VCaP (cell line): ENCODE data around the gene C19orf73.
"Not testable (repeated sequence)": the region's sequence is repeated elsewhere in the genome, so short reads cannot be mapped to it uniquely, and the experiment has no call there.

Source experiments
- H3K27ac ChIP-seq: fragments of 450-650 bp; 2 replicates; pipeline ENCODE4 v1.5.1; 2017
- TF ChIP-seq, protein P1 (sequence below): fragments of 450-650 bp; conservative IDR thresholded peaks from 2 replicates; pipeline ENCODE4 v1.5.1; 2017; ENCODE audit warnings: mild to moderate bottlenecking, moderate library complexity

The C19orf73 gene

DNA sequence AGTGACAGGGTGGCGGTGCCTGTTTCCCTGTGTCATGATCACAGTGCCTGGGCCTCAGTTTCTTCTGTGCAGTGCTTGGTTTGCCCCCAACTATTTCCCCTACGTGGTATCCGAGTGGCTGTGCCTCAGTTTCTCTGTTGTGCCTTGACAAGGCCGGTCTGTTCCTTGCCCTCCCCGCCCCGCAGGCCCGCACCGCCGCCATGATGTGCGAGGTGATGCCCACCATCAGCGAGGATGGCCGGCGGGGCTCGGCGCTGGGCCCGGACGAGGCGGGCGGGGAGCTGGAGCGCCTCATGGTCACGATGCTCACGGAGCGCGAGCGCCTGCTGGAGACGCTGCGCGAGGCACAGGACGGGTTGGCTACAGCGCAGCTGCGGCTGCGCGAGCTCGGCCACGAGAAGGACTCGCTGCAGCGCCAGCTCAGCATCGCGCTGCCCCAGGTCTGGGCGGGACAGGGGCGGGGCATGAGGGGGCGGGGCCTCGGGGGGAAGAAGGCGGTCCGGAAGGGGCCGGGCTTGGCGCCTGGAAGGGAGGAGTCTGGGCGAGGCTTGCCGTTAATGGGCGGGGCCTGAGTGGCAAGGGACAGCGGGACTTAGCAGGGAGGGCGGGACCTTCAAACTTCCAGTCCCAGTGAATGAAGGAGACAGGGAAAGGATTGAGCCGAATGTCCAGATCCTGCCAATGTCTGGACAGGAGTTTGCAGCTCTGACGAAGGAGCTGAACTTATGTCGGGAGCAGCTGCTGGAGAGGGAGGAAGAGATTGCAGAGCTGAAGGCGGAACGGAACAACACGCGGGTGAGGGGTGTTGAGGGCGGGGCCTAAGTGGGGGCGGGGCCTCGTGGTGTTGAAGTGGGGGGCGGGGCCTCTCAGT lies 9.0 kb upstream of the C19orf73 start:
- H3K27ac ChIP-seq = peak overlapping the region; percentile 66
- TF ChIP-seq, protein P1, sequence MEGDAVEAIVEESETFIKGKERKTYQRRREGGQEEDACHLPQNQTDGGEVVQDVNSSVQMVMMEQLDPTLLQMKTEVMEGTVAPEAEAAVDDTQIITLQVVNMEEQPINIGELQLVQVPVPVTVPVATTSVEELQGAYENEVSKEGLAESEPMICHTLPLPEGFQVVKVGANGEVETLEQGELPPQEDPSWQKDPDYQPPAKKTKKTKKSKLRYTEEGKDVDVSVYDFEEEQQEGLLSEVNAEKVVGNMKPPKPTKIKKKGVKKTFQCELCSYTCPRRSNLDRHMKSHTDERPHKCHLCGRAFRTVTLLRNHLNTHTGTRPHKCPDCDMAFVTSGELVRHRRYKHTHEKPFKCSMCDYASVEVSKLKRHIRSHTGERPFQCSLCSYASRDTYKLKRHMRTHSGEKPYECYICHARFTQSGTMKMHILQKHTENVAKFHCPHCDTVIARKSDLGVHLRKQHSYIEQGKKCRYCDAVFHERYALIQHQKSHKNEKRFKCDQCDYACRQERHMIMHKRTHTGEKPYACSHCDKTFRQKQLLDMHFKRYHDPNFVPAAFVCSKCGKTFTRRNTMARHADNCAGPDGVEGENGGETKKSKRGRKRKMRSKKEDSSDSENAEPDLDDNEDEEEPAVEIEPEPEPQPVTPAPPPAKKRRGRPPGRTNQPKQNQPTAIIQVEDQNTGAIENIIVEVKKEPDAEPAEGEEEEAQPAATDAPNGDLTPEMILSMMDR = peak; percentile 22; the same call in 1 of the 2 replicates

DNA sequence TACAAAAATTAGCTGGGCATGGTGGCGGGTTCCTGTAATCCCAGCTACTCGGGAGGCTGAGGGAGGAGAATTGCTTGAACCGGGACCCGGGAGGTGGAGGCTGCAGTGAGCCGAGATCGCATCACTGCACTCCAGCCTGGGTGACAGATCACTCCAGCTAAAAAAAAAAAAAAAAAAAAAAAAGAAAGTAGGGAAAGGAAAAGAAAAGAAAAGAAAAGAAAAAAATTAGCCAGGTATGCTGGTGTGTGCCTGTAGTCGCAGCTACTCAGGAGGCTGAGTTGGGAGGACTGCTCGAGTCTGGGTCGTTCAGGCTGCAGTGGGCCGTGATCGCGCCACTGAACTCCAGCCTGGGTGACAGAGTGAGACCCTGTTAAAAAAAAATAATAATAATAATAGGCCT lies 8.3 kb upstream of the C19orf73 start:
- H3K27ac ChIP-seq = peak overlapping the region; percentile 66

DNA sequence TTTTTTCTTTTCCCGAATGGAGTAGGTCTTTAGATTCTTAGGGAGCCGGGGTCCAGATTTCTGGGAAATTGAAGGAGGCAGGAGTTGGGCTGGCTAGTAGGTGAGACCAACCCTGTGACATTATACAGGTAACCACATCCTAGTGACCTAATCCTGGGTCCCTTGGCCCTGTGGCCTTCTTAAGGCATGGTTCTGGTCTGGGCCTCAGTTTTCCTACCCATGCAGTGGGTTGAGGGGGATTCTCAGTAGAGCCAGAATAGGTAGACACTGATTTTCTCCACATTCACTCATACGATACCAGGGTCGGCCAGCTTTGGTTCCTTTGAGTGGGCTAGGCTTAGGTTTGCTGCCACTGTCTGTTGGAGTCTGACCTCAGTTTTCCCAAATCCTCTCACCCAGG lies 7.6 kb upstream of the C19orf73 start:
- H3K27ac ChIP-seq = no peak overlapping the region; the same call in 1 of the 2 replicates
- TF ChIP-seq, protein P1 = no peak

DNA sequence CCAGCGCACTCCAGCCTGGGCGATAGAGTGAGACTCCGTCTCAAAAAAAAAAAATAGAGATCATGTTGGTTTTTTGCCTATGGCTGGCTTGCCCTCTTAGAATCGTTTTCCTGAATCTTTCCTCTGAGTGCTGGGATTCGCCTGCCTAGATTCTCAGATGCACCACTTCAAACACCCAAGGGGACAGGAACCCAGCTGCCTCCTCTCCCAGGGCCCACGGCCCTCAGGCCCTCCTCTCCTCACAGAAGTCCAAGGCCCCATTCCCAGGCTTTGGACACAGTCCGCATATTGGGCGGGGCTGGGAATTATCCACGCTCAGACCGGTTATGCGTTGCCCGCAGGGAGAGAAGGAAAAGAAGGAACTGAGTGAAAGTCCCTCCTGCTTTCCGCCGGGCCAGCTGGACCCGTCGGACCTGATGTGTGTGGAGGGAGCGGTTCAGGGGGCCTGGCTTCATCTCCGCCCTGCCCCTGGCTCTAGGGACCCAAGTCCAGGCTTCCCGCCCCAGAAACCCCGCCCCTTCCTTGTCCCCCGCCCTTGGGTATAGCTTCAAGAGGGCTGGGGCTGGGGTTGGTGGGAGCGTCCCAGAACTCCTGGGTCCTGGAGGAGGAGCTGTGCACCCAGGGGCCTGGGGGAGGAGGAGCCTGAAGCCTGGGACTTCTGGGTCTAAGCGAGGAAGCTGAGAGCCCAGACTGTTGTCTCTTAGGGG lies 6.2 kb upstream of the C19orf73 start:
- H3K27ac ChIP-seq = peak overlapping the region; percentile 79
- TF ChIP-seq, protein P1 = no peak

DNA sequence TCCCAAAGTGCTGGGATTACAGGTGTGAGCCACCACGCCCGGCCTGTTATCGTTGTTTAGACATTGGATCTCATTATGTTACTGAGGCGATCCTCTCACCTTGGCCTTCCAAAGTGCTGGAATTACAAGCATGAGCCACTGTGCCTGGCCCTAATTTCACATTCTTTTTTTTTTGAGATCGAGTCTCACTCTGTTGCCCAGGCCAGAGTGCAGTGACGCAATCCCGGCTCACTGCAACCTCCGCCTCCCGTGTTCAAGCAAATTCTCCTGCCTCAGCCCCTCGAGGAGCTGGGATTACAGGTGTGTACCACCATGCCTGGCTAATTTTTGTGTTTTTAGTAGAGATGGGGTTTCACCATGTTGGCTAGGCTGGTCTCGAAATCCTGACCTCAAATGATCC lies 4.3 kb upstream of the C19orf73 start:
- not testable (repeated sequence) for H3K27ac ChIP-seq

DNA sequence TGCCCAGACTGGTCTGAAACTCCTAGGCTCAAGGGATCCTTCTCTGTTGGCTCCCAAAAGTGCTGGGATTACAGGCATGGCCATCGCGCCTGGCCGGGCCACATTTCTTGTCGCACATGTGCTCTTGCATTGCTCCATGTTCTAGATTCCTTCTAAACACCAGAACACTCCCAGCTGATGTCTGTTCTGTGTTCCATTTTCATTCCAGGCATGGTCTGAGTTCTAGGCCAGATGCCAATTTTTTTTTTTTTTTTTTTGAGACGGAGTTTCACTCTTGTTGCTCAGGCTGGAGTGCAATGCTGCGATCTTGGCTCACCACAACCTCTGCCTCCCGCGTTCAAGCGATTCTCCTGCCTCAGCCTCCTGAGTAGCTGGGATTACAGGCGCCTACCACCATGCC lies 2.9 kb upstream of the C19orf73 start:
- not testable (repeated sequence) for H3K27ac ChIP-seq

DNA sequence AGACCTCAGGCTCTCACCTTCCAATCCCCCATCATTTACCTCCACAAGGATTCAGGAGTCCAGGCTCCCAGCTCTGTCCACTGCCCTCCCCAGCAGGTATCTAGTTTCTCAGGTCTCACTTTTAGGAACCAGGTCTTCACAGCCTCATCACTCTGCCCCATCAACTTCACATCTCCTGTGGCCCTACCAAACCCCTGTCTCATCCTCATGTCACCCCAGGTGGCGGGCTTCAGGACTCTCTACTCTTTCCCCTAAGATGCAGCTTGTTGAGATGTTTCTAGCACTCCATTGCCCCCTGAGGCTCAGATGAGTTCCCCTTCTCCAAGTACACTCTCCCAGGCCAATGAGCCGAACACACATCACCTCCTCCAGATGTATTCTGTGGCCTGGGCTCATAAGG lies 1.9 kb upstream of the C19orf73 start:
- TF ChIP-seq, protein P1 = no peak
- H3K27ac ChIP-seq = no peak overlapping the region

DNA sequence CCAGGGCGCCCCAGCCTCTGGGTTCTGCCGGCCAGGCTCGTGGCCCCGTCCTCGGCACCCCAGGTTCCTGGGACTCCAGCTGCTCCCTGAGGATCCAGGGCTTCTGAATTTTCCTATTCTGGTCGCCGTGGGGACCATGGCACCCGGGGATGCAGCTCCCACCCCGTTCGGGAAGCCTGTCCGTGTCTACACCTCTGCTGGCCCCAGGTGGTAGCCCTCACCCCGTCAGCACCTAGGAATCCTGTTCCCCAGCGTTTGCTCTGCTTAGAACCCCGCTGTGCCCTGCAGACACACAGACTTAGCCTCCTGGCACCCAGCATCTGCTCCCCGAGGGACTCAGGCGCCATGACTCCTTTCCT lies 1.4 kb upstream of the C19orf73 start:
- peak overlapping the region; percentile 96 for H3K27ac ChIP-seq
- TF ChIP-seq, protein P1 = no peak
